GM18511 (cell line): ENCODE measurements around the gene CEP57.
A peak's percentile ranks its signal among the peaks of the same experiment; 100 is the strongest.

Experiments
- ATAC-seq: cut with Tn5 transposase; IDR thresholded peaks from one replicate; pipeline ENCODE4 v1.9.1; 2021; ENCODE audit warnings: mild to moderate bottlenecking, moderate library complexity; ENCODE audit not compliant: unreplicated experiment

The CEP57 gene

DNA sequence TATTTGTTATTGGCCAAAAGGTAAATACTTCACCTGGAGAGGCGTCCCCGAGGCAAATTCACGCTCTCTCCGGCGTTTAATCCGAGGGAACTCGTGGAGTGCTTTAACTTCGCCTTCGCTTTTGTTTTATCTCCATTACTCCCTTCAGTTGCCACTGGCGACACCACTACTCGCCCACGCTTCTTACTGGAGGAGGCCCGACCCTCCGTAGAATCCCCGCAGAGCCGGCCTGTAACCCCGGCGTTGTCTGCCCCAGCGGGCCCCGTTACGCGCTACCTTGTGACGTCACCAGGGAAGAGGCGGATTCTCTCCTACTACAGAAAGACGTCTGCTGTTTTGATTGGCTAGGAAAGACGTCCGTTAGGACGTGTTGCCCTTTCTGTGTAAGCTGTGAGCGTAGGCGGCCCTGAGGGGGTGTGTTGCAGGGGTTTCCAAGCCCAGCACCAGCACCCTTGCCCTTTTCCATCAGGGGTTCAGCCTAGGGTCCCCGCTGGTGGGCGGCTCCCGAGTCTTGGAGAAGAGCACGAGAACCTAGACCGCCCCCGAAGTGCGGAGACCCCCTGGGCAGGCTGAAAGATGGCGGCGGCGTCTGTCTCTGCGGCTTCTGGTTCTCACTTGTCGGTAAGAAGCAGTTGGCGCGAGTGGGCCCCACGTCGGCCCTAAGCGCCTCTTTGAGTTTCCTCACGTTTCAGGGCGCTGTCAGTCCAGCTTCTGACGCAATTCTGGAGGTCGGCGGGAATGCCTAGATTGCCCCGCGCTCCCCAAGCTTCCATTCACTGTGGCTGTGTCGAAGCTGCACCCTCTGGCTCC lies at the start of gene CEP57:
CEP57 (plus strand) TSS at position 376 of the 810 bp plus-strand sequence; CDS start at position 577, 201 bp downstream.
- ATAC-seq, result peak; percentile 75

DNA sequence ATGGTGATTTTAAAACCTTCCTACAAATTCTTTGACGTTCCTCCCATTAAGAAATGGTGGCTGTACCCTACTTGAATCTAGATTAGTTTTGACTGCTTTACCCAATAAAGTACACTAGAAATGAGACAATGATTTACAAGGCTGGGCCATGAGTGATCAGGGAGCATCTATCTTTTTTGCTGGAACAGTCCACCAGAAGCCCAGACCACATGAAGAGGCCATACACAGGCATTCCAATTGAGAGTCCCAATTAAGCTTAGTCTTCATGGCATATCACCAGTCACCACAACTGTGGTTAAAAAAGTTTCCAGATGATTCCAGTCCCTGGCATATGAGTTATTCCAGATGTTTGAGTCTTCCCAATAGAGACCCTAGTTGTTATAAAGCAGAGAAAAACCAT lies 40.2 kb upstream of the CEP57 start:
- ATAC-seq, result no peak

DNA sequence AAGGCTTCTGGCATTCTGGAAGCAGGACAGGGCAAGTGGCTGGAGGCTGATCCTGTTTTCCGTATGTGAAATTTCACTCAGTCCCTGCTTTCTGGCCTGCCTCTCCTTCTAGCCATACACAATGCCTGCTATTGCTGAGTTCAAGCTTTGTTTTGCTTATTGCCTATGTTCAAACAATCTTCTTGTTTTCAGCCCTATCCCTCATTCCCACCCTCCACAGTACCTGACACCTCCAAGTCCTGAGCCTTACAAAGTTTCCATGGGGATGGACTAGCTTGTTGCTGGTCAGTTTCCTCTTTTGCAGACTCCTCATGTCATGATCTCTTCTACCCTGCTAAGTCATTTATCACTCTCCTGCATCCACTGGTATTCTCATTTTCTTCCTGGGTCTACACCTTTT lies 38.8 kb upstream of the CEP57 start:
- no peak for ATAC-seq

DNA sequence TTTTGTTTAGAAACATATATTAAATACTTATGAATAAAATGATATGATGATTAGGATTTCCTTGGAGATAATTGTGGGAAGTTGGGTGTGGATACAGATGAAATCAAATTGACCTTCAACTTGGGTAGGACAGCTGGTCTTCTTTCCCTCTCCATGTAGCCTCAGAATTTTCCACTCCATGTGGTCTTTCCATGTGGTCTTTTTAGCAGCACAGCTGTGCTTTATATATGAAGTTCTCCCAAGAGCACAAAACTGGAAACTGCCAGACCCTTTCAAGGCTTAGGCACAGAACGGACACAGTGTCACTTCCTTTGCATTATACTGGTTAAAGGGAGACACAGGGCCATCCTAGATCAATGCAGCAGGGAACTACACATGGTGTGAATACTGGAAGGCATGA lies 29.4 kb upstream of the CEP57 start:
- ATAC-seq, result no peak

DNA sequence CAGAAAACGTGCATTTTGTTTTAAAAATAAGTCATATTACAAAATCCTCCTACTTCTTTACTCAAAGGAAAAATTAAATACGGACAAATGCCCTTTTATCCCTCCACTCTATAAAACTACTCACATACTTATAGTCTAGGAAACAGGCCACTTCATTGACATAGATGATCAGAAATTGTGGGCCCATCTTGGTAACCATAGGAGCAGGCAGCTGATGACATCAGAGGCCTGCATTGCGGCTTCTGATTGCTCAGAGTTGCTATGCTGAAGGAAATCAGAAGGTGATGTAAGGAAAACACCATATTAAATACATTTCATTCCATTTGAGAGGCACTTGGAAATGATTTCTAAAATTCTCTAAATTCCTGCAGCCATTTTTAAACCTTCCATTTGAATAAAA lies 27.8 kb upstream of the CEP57 start:
- no peak for ATAC-seq

DNA sequence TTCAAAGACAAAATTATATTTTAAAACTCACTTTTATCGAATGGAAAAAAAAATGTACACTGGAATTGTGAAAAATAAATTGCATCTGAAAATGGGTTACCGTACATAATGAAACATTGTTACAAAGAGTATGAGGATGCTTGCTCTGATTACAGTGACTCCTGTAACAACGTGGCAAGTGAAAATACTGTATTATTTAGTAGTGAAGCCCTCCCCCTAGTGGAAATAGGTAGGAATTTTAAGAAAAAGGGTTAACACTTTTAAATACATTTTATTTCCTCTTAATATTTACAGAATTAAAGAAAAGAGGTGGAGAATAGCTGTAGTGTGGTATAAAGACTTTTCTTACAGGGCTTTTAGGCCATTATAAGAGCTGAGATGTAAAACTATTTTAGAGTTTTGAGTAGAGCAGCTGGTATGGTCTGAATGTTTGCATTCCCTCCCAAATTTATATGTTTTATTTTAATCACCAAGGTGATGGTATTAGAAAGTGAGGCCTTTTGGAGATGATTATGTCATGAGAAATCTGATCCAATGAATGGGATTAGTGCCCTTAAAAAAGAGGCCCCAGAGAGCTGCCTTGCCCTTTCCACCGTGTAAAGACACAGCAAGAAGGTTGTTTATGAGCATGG lies 25.9 kb upstream of the CEP57 start:
- peak; percentile 70 for ATAC-seq

DNA sequence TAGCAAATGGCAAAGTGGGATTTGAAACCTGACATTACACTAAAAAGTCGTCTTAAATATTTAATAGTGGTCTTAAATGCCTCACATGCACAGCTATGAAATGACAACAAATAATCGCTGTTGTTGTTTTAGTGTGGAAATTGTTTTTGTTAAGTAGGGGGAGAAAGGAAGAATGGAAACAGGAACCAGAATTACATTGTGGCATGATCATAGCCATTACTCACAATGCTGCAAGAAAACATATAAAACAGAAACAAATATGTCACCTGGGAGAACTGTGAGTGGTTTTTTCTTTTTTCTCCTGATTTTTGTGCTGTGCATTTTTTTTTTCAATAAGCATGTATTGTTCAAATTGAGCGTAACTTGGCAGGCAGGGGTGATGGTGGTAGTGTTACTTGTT lies 23.6 kb upstream of the CEP57 start:
- no peak for ATAC-seq

DNA sequence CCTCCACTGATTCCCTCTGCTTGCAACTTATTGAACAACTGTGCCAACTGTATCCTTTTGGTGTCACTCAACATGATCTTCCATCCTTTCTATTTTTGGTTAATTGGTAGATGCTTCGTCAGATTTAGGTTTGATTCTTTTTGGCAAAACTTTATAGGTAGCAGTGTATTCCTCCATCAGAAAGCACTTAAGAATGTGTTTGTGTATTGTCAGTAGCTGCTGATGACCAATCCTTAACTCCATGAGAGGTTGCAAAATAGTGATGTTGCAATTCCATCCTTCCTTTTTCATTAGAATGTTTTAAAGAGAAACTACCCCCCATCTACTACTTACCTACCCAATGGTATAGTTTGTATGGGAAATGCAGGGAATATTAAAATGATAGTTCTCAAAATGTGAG lies 22.8 kb upstream of the CEP57 start:
- no peak for ATAC-seq

DNA sequence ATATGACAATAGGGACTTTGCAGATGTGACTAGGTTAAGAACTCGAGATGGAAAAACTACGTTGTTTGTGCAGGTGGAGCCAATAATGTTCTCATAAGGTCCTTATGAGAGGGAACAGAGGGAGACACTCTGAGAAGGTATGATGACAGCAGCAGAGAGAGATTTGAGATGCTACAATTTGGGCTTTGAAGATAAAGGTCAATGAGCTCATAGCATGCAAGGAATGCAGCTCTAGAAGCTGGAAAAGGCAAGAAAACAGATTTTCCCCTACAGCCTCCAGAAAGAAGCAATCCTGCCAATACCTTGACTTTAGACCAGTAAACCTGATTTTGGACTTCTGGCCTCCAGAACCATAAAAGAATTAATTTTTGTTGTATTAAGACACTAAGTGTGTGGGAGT lies 21.8 kb upstream of the CEP57 start:
- no peak for ATAC-seq

DNA sequence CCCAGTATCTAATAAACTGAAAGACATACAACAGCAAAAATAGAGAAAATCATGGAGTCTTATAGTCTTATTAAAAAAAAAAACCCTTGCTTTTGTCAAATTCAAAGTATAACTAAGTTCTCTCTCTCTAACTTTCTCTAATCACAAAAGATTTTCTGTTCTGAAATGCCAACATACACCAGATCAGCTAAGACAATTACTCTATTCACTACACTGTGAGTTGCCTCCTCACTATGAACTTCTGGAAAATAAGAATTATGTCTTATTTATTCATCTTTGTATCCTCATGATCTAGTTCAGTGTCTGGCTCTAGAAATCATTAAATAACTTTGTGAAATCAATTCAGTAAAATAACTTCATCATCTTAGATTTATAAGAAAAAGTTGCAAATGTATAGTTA lies 13.4 kb upstream of the CEP57 start:
- no peak for ATAC-seq

DNA sequence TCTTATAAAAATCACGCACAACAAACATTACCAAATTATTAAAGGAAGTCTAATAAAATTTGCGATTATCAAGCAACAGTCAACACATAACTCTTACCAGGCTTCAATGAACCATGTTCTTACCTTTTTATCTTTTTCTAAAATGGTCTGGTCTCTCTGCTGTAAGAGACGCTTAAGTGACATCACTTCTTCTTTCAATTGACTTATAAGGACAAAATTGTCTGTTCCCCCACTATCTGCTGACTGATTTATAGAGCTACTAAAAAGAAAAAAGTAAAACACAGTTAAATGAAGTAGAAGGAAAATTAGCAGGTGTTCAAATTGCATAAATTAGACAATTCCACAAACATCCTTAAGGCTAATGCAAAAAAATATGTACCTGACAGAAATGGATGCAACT lies 11.6 kb upstream of the CEP57 start:
- ATAC-seq, result no peak

DNA sequence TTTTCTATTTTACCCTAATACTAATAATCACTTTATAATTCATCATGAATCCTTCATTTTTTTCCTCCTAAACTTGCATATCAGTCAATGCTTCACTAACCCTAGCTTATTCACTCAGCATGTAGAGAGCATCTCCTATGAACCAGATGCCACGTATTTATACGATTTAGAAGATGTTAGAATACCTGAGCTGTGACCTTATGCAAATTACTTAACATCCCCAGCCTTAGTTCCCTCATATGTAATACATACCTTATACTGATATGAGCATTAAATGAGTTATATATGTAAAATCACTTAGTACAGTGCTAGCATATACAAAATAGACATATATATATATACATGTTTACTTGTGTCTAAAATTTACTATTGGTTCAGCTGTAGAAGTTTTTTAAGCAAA lies 9.8 kb upstream of the CEP57 start:
- peak; percentile 71 for ATAC-seq

DNA sequence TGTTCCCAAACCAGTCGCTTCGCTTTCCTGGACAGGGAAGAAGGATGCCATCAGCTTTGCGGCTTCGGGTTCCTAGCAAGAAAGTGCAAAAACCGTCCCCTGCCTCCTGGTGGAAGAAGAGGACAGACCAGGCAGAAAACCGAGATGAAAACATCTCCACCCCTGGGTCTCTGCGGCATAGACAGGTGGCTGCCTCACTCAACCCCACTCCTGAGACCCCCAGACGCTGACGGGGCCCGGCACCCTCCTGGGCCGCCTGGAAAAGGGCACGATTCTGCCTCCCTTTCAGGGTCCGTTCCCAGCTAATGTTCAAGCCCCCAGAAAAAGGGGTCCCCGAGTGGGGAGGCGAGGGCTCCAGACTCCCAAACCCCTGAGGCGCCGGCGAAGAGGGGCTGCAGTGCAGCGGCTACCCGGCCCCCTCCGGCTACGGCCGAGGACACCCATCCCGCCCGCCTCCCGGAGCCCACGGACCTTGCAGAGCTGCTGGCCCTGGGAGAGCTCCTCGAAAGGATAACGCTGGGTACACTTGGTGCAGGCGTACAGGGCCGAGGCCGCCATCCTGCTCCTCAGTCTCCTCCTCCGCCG lies 1.3 kb upstream of the CEP57 start:
- peak; percentile 3 for ATAC-seq

DNA sequence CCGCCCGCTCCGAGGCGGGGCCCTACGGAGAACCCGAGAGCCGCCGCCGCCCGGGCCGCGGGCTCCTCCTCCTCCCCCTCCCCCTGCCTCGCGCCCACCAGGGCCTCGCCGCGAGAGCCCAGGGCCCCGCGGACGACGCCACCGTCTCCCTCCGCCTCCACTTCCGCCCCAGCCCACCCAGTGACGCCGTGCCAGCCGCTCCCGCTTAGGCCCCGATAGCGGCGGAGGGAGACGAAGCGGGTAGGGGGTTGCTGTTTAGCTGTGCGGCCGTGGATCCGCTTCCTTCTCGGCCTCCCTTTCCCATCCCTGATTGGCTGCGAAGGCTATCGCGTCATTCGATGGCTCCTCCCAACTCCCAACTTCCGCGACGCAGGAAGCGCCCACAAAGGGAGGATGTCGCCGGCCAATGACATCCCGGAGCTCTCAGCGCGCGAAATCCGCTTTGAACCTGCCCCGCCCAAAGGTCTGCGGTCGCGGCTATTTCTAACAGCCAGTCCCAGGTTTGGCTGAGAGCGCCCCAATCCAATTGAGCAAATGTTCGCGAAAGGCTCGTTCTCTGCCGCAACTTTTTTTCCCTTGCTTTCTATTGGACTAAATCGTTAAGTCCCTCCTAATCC lies 684 bp upstream of the CEP57 start, which contains the start of gene FAM76B:
FAM76B (minus strand) TSS at position 277 of the 617 bp plus-strand sequence. CDS start 304 bp downstream, outside the sequence.
- ATAC-seq, result peak; percentile 72

DNA sequence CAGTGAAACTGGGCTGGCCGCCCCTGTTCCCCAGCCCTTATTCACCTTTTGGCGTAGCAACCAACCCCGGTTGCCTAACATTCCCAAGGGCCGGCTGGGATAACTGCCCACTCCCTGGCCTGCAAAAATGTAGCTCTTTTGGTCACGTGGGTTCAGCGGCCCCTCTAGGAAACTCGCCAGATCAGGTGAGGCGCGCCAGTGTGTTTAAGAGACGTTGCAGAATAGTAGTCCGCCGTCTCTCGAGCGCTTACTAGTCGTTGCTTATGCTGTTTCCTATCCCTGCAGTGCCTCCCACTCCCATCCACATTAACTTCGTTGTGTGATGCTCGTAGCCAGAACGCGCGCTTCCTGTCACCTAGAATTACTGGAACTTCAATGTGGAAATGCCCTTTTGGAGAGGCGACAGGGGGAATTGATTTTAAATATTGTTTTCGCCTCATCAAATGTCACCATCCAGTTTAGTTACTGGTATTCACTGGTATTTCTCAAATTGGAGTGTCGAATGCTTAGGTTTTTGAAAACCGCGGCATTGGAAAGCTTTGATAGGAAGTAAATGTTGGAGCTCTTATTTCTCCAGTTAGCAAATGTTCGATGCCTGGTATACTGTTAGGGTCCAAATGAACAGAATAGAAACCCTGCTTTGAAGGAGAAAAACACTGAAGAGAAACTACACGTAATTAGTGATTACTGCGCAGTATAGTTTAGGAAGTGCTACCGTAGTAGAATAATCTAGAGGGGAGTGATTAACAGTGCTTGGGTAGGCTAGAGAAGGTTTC lies 823 bp downstream of the CEP57 start:
- peak; percentile 13 for ATAC-seq

DNA sequence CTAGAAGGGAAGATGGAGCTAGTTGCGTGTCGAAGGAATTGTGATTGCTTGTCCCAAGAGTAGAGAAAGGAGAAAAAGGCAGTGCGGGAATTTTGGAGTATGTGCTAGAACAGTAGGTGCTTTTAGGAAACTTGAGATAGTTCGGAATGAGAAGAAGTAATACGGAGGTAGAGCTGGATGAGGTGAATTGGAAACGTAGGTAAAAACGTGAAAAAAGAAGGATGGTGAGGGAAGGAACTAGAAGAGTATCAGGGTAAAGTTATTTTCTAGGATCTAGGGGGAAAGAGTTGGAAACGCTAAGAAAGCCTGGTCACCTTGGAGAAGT lies 1.4 kb downstream of the CEP57 start:
- no peak for ATAC-seq

DNA sequence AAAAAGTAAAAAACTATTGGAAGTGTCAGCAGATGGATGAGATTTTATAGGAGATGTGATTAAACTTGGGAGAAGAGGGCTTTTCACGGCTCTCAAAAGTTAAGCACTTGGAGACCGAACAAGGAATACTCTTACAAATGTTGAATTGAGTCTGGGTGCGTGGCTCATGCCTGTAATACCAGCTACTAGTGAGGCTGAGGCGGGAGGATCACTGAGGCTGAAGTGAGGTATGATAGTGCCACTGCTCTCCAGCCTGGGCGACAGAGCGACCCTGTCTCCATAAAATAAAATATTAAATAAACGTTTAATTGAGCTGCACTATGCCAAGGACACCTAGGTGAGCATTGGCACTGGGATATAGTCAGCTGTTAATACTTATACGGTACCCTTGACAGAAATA lies 1.9 kb downstream of the CEP57 start:
- ATAC-seq, result no peak

DNA sequence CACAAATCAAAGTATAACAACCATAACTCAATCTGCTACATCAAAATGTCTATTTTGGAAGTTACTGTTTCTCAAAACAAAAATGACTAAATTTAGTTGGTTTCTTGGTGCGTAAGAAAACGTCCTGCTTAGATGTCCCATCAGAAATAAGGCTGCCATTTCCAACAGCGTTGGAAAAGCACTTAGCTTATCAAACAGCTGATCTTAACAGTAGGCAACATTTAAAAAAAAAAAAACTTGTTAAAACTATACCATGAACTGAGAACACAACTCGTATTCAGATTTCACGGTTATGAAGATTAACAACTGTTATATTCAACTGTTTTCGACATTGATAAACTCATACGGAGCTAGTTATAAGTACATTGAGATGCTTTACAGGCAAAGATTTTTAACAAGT lies 2.4 kb downstream of the CEP57 start:
- no peak for ATAC-seq

DNA sequence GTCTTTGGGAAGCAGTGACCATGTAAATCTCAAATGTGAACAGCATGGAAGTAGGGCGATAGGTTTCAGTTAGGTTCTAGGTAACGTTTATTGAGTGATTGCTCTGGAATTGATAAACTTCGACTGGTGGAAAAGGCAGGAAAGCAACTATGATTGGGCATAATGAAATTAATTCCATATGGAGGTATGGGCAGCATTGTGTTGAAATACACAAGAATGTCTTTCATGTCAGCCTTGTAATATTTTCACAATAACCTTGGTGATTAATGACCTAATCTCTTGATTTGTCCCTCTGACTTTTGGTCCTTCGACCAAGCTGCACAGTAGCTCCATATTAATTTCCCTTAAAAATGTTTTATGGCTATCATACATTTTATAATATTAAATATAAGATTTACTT lies 2.8 kb downstream of the CEP57 start:
- no peak for ATAC-seq

DNA sequence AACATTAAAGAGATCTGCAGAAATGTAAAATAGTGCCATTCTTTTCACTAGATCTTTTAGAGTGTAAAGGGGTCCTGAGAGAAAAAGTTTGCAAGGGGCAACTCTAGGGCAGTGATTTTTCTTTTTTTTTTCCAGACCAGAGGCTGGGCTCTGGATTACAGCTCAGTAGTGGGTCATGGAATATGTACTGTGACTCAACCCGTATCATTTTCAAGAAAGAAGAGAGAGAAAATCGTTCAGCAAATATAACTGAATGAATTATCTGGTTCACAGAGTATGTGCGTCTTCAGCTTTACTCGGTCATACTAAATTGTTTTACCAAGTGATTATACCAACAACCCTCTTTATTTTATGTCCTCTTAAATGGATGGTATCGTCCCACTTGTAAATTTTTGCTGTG lies 3.8 kb downstream of the CEP57 start:
- ATAC-seq, result no peak
